Measurements from ENCODE around the gene DNAH1. TPM values are rescaled to one million over a fixed set of nuclear protein-coding genes. Genes with fewer than 3 reads are reported as not detected.
"Not testable (repeated sequence)": the region's sequence is repeated elsewhere in the genome, so short reads cannot be mapped to it uniquely, and the experiment has no call there.

Gene DNAH1
- total RNA-seq, 2 experiments from 2014 or later: 9.4 TPM

DNA sequence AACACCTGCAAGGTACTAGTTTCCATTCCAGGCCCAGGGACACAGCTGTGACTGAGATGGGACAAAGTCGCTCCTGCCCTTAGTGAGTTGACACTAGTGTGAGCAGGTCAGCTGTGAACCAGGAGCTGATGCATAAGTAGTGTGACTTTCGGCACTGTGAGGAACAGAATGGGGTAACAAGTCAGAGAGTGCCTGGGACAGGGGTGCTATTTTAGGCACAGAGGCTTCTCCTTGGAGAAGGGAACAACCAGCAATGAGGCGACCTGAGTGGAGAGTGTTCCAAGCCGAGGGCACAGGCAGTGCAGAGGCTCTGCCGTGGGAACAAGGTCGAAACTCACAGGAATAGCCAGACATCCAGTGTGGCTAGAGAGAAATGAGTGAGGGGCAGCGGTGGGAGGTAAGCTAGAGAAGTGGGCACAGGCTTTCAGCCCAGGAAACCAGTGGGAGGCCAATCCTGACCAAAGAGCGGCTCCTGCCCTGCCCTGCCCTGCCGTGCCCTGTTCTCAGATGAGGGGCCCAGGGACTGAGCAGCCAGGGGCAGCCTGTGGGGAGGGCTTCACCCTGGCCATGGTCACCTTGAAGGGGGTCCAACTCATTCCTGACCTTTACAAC, 14.2 kb downstream of the DNAH1 start:
- H3K36me3 Mint-ChIP-seq (ENCODE audit: low read depth): no peaks in the 10 kb centered on the region
- H3K4me1 Mint-ChIP-seq (ENCODE audit: low read depth): no peaks in the 10 kb centered on the region
- no peaks in the 10 kb centered on the region for H3K27me3 Mint-ChIP-seq (ENCODE audit: low read depth)
- no peak overlapping the region for H3K27ac Mint-ChIP-seq
- no peak overlapping the region for H3K4me3 Mint-ChIP-seq
- H3K9me3 Mint-ChIP-seq: no peaks in the 10 kb centered on the region
- intact Hi-C loops (cut with micrococcal nuclease): no loop called here
- CTCF ChIA-PET: interaction anchor here (2.4 kb wide), 1 partner anchor 9 kb away, joined by 12 read pairs; no protein-coding TSS in a partner anchor
- no peak for DNase-seq

DNA sequence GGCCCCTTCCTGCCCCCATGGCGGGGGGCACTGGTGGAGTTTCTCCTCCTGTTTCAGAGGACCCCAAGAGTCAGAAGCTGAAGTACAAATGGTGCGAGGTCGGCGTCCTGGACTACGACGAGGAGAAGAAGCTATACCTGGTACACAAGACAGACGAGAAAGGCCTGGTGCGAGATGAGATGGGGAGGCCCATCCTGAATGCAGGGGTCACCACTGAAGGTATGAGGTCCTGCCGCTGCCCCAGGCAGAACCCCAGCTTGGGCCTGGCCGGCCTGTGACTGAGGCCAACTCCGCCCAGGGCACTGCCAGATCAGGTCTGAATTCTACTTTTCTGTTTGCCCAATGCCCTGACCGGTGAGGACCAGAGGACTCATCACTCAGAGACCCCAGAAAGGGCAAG, 15.0 kb downstream of the DNAH1 start:
- intact Hi-C loops (cut with micrococcal nuclease): no loop called here
- no peaks in the 10 kb centered on the region for H3K36me3 Mint-ChIP-seq (ENCODE audit: low read depth)
- no peaks in the 10 kb centered on the region for H3K27me3 Mint-ChIP-seq (ENCODE audit: low read depth)
- no peak overlapping the region for H3K27ac Mint-ChIP-seq
- no peaks in the 10 kb centered on the region for H3K4me1 Mint-ChIP-seq (ENCODE audit: low read depth)
- CTCF ChIA-PET: interaction anchor here (0.7 to 2.4 kb wide), 3 partner anchors 8 to 100 kb away, joined by 3 to 12 read pairs (median 3); no protein-coding TSS in a partner anchor
- no peak overlapping the region for H3K4me3 Mint-ChIP-seq
- H3K9me3 Mint-ChIP-seq: no peaks in the 10 kb centered on the region
- DNase-seq: no peak

GRCh38 chr3:52331906-52332305, 15.8 kb downstream of the DNAH1 start:
- CTCF ChIA-PET: no interaction called here
- DNase-seq: no peak
- no peaks in the 10 kb centered on the region for H3K36me3 Mint-ChIP-seq (ENCODE audit: low read depth)
- no peaks in the 10 kb centered on the region for H3K4me1 Mint-ChIP-seq (ENCODE audit: low read depth)
- no peaks in the 10 kb centered on the region for H3K9me3 Mint-ChIP-seq
- no peak overlapping the region for H3K4me3 Mint-ChIP-seq
- intact Hi-C loops (cut with micrococcal nuclease): no loop called here
- no peaks in the 10 kb centered on the region for H3K27me3 Mint-ChIP-seq (ENCODE audit: low read depth)
- no peak overlapping the region for H3K27ac Mint-ChIP-seq

- no peaks in the 10 kb centered on the region for H3K27me3 Mint-ChIP-seq (ENCODE audit: low read depth)
- no peaks in the 10 kb centered on the region for H3K9me3 Mint-ChIP-seq
- H3K4me3 Mint-ChIP-seq: no peak overlapping the region
- DNase-seq: no peak
- H3K27ac Mint-ChIP-seq: no peak overlapping the region
- intact Hi-C loops (cut with micrococcal nuclease): no loop called here
- no peaks in the 10 kb centered on the region for H3K4me1 Mint-ChIP-seq (ENCODE audit: low read depth)
- CTCF ChIA-PET: interaction anchor here (13.4 kb wide), 1 partner anchor 113 kb away, joined by 314 read pairs; the partner anchor contains the start of gene TLR9
- peaks cover 1% of the 10 kb centered on the region for H3K36me3 Mint-ChIP-seq (ENCODE audit: low read depth)
Observed at GRCh38 chr3:52333869-52334557, 17.9 kb downstream of the DNAH1 start.

DNA sequence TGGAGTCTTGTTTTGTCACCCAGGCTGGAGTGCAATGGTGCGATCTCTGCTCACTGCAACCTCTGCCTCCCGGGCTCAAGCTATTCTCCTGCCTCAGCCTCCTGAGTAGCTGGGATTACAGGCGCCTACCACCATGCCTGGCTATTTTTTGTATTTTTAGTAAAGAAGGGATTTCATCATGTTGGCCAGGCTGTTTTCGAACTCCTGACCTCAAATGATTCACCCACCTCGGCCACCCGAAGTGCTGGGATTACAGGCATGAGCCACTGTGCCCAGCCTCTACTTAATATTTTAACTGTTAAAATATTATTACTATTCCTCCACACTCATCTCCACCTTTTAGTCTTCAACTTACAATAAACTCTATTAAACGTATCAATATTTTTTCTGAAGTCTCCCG, 22.0 kb downstream of the DNAH1 start:
- not testable (repeated sequence) for H3K27ac Mint-ChIP-seq; H3K27me3 Mint-ChIP-seq (ENCODE audit: low read depth); H3K4me3 Mint-ChIP-seq; H3K36me3 Mint-ChIP-seq (ENCODE audit: low read depth); H3K4me1 Mint-ChIP-seq (ENCODE audit: low read depth); DNase-seq; H3K9me3 Mint-ChIP-seq
- intact Hi-C loops (cut with micrococcal nuclease): loop anchor here (2.0 to 5.0 kb wide), 2 partner anchors 109 to 337 kb away; partner anchors contain the start of gene SEMA3G
- CTCF ChIA-PET: interaction anchor here (0.6 to 13.4 kb wide), 18 partner anchors 8 to 652 kb away, joined by 3 to 314 read pairs (median 6); partner anchors contain the start of genes POC1A, TLR9 and WDR82

DNA sequence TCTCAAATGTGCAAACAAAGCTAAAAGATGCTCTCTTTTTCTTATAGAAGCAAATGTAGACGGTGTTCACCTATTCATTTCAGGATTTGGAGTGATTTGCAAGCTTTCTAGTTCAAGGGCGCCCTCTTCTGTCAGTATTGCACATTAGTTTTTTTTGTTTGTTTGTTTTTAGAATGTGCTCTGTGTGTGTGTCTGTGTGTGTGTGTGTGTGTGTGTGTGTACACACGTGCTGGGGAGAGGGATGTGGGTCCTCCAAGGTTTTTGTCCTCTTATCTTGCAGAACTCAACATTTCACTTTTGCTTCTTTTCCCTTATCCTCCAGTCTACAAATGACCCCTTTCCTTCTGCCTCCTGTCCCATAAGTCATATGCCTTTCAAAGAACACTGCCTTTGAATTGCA, 23.5 kb downstream of the DNAH1 start:
- peaks cover 3% of the 10 kb centered on the region for H3K4me1 Mint-ChIP-seq (ENCODE audit: low read depth)
- H3K9me3 Mint-ChIP-seq: no peaks in the 10 kb centered on the region
- no peak overlapping the region for H3K4me3 Mint-ChIP-seq
- DNase-seq: peak; percentile 64
- peaks cover 1% of the 10 kb centered on the region for H3K36me3 Mint-ChIP-seq (ENCODE audit: low read depth)
- H3K27ac Mint-ChIP-seq: no peak overlapping the region
- no peaks in the 10 kb centered on the region for H3K27me3 Mint-ChIP-seq (ENCODE audit: low read depth)
- CTCF ChIA-PET: interaction anchor here (0.6 to 13.4 kb wide), 58 partner anchors 10 to 876 kb away, joined by 3 to 314 read pairs (median 5); partner anchors contain the start of genes POC1A, SEMA3G, TLR9 and TWF2
- intact Hi-C loops (cut with micrococcal nuclease): loop anchor here (1.0 to 5.0 kb wide), 6 partner anchors 48 to 339 kb away; partner anchors contain the start of genes POC1A and SEMA3G

- Mint-ChIP-seq H3K4me1 (ENCODE audit: low read depth) (peaks cover 3% of the 10 kb centered on the region), H3K36me3 (ENCODE audit: low read depth) (peaks cover 1% of the 10 kb centered on the region), H3K4me3 (no peak overlapping the region), H3K27me3 (ENCODE audit: low read depth) (no peaks in the 10 kb centered on the region), H3K27ac (no peak overlapping the region), H3K9me3 (no peaks in the 10 kb centered on the region)
- intact Hi-C loops (cut with micrococcal nuclease): no loop called here
- CTCF ChIA-PET: interaction anchor here (4.8 to 13.4 kb wide), 3 partner anchors 51 to 120 kb away, joined by 62 to 314 read pairs (median 147); partner anchors contain the start of gene TLR9
- no peak for DNase-seq
Observed at GRCh38 chr3:52341123-52341522, 25.0 kb downstream of the DNAH1 start.

DNA sequence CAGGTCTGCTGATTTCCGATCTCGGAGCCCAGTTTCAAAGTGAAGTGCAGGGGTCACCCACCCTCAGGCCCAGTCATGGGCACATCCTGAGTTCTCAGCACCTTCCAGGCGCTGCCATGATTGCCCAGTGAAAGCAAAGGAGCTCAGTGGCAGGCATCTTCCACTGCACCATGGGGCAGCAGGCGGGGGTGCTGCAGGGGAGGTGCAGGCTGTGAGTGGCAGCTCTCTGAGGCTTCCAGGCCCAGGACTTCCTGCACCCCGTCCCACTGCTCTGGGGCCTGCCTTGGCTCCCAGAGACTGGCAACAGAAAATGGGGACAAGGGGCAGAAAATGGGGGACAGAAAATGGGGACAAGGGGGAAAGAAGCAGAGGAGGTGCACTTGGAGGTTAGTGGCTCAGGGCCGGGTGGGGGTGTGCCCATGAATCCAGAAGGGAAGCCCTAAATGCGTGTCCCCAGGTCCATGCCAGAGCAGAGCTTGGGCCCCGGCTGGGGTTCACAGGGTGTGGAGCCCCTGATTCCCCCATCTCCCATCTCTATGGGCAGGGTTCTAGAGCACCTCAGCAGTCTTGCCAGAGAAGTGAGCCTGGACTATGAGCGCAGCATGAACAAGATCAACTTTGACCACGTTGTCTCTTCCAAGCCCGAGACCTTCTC, 28.0 kb downstream of the DNAH1 start:
- H3K9me3 Mint-ChIP-seq: no peaks in the 10 kb centered on the region
- no peak overlapping the region for H3K27ac Mint-ChIP-seq
- intact Hi-C loops (cut with micrococcal nuclease): no loop called here
- peaks cover 3% of the 10 kb centered on the region for H3K4me1 Mint-ChIP-seq (ENCODE audit: low read depth)
- no peaks in the 10 kb centered on the region for H3K36me3 Mint-ChIP-seq (ENCODE audit: low read depth)
- no peak for DNase-seq
- no peaks in the 10 kb centered on the region for H3K27me3 Mint-ChIP-seq (ENCODE audit: low read depth)
- H3K4me3 Mint-ChIP-seq: no peak overlapping the region
- CTCF ChIA-PET: interaction anchor here (0.7 to 13.4 kb wide), 3 partner anchors 54 to 123 kb away, joined by 3 to 314 read pairs (median 147); partner anchors contain the start of gene TLR9

- H3K4me1 Mint-ChIP-seq (ENCODE audit: low read depth): no peaks in the 10 kb centered on the region
- no peaks in the 10 kb centered on the region for H3K9me3 Mint-ChIP-seq
- intact Hi-C loops (cut with micrococcal nuclease): no loop called here
- H3K4me3 Mint-ChIP-seq: no peak overlapping the region
- no peak for DNase-seq
- H3K27ac Mint-ChIP-seq: no peak overlapping the region
- peaks cover 3% of the 10 kb centered on the region for H3K36me3 Mint-ChIP-seq (ENCODE audit: low read depth)
- no peaks in the 10 kb centered on the region for H3K27me3 Mint-ChIP-seq (ENCODE audit: low read depth)
- CTCF ChIA-PET: interaction anchor here (0.5 to 13.4 kb wide), 3 partner anchors 11 to 125 kb away, joined by 3 to 314 read pairs (median 3); partner anchors contain the start of gene TLR9
Observed at GRCh38 chr3:52345521-52346109, 29.5 kb downstream of the DNAH1 start.

GRCh38 chr3:52346623-52347530, 30.8 kb downstream of the DNAH1 start:
- CTCF ChIA-PET: interaction anchor here (1.0 to 13.4 kb wide), 2 partner anchors 126 to 127 kb away, joined by 4 to 314 read pairs; partner anchors contain the start of gene TLR9
- Mint-ChIP-seq H3K9me3 (no peaks in the 10 kb centered on the region), H3K27me3 (ENCODE audit: low read depth) (no peaks in the 10 kb centered on the region), H3K36me3 (ENCODE audit: low read depth) (peaks cover 3% of the 10 kb centered on the region), H3K4me1 (ENCODE audit: low read depth) (no peaks in the 10 kb centered on the region), H3K27ac (no peak overlapping the region), H3K4me3 (no peak overlapping the region)
- intact Hi-C loops (cut with micrococcal nuclease): no loop called here
- DNase-seq: no peak

Measured in activated naive CD4-positive, alpha-beta T cell treated with anti-CD3 and anti-CD28 coated beads for 36 hours (primary cell).